Bronchial epithelial cell (primary cell): ENCODE results near the gene HLA-DMA. TPM values are rescaled to one million over a fixed set of nuclear protein-coding genes. Genes with fewer than 3 reads are reported as not detected.

Experiments
- DNase-seq: peaks from one replicate; pipeline ENCODE4 v3.0.0-alpha.2; 2010; ENCODE audit warnings: low read depth
- FAIRE-seq: peaks from 2 replicates; lab custom pipeline; 2011; peaks lifted over from hg19 to GRCh38; lab: Jason Lieb, UNC
- H3K27me3 ChIP-seq: 2 replicates; pipeline ENCODE4 v1.5.1; 2011; ENCODE audit warnings: low read length; ENCODE audit not compliant: control insufficient read depth, insufficient read depth
- H3K36me3 ChIP-seq: 2 replicates; pipeline ENCODE4 v1.5.1; 2011; ENCODE audit warnings: low read length; ENCODE audit not compliant: control insufficient read depth, insufficient read depth
- H3K4me3 ChIP-seq: 2 replicates; pipeline ENCODE4 v1.5.1; 2011; ENCODE audit warnings: mild to moderate bottlenecking, low read depth, low read length, control low read depth
- total RNA-seq: library from RNA; depleted of rRNA; stranded (reverse); fragments of >200 nt; gene quantifications from 2 replicates; pipeline ENCODE4 v1.2.1, GENCODE V29; 2014
- TF ChIP-seq, protein P1 (sequence below): IDR thresholded peaks from 2 replicates; pipeline ENCODE4 v1.5.1; 2011; ENCODE audit warnings: mild to moderate bottlenecking, moderate library complexity, low read length, control low read depth, inconsistent platforms; ENCODE audit not compliant: insufficient read depth, severe bottlenecking

The HLA-DMA gene
- total RNA-seq, 1 donor from 2014 or later = 0.26 TPM

DNA sequence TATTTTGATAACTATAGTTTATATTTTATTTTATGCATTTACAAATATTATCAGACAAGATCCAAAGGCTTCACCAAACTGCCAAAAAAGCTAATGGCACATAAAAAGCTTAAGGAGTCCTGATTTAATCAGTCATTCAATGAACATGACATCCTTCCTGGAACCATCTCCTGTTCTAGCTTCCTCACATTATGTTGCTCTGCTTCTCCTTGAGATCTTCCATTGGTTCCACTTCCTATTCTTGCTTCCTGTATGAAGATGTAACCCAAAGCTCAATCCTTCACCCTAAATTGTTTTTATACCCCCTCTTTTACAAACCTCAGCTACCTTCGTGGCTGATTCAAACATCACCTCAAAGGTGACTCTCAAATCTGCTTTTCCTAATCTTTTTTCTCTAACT is 11.0 kb upstream of the HLA-DMA start:
- FAIRE-seq (no peak), DNase-seq (no peak)
- no peaks in the 10 kb centered on the region for H3K27me3 ChIP-seq
- TF ChIP-seq, protein P1, sequence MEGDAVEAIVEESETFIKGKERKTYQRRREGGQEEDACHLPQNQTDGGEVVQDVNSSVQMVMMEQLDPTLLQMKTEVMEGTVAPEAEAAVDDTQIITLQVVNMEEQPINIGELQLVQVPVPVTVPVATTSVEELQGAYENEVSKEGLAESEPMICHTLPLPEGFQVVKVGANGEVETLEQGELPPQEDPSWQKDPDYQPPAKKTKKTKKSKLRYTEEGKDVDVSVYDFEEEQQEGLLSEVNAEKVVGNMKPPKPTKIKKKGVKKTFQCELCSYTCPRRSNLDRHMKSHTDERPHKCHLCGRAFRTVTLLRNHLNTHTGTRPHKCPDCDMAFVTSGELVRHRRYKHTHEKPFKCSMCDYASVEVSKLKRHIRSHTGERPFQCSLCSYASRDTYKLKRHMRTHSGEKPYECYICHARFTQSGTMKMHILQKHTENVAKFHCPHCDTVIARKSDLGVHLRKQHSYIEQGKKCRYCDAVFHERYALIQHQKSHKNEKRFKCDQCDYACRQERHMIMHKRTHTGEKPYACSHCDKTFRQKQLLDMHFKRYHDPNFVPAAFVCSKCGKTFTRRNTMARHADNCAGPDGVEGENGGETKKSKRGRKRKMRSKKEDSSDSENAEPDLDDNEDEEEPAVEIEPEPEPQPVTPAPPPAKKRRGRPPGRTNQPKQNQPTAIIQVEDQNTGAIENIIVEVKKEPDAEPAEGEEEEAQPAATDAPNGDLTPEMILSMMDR = no peak
- no peaks in the 10 kb centered on the region for H3K36me3 ChIP-seq
- H3K4me3 ChIP-seq = no peak overlapping the region

DNA sequence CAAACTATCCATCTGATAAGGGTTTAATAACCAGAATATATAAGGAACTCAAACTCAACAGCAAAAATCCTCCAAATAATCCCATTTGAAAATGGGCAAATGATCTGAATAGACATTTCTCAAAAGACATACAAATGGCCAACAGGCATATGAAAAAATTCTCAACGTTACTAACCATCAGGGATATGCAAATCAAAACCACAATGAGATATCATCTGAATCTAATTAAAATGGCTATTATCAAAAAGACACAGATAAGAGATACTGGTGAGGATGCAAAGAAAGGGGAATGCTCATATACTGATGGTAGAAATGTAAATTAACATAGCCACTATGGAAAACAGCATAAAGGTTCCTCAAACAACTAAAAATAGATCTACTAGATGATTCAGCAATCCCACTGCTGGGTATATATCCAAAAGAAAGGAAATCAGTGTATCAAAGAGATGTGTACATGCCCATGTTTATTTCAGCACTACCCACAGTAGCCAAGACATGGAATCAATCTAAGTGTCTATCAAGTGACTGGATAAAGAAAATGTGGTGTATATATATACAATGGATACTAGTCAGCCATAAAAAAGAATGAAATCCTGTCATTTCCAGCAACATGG is 9.4 kb upstream of the HLA-DMA start:
- DNase-seq (no peak), FAIRE-seq (no peak)
- no peak overlapping the region for H3K4me3 ChIP-seq
- no peaks in the 10 kb centered on the region for H3K36me3 ChIP-seq
- H3K27me3 ChIP-seq = no peaks in the 10 kb centered on the region
- TF ChIP-seq, protein P1 = no peak

DNA sequence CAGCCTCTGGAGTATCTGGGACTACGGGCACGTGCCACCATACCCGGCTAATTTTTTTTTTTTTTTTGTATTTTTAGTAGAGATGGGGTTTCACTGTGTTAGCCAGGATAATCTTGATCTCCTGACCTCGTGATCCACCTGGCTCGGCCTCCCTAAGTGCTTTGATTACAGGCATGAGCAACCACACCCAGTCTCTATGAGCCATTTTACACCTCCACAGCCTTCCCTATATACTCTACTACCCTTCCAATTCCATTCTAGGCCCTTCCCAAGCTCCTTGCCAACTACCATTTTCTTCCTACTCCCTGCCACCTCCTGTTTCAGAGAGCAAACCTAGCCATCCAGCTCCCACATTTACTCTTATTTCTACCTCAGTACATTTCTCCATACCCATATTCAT is 7.7 kb upstream of the HLA-DMA start:
- Histone ChIP-seq H3K4me3 (no peak overlapping the region), H3K27me3 (no peaks in the 10 kb centered on the region), H3K36me3 (no peaks in the 10 kb centered on the region)
- DNase-seq = no peak
- TF ChIP-seq, protein P1 = no peak
- FAIRE-seq = no peak

DNA sequence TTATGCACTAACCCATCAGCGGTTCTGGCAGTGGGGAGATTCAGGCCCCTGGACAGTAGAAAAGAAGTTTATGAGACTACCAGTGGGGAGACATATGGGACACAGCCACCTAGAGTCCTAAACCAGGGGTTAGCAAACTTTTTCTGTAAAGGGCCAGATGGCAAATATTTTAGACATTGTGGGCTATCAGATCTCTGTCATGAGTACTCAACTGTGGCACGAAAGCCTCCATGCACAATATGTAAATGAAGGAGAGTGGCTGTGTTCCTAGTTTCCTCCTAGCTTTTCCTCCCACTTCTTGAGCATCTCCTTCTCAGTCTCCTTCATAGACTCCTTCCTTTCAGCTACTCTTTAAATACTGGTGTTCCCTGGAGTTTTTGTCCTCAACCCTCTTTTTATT is 3.3 kb upstream of the HLA-DMA start:
- Histone ChIP-seq H3K27me3 (no peaks in the 10 kb centered on the region), H3K4me3 (no peak overlapping the region), H3K36me3 (no peaks in the 10 kb centered on the region)
- TF ChIP-seq, protein P1 = no peak
- no peak for DNase-seq
- no peak for FAIRE-seq

DNA sequence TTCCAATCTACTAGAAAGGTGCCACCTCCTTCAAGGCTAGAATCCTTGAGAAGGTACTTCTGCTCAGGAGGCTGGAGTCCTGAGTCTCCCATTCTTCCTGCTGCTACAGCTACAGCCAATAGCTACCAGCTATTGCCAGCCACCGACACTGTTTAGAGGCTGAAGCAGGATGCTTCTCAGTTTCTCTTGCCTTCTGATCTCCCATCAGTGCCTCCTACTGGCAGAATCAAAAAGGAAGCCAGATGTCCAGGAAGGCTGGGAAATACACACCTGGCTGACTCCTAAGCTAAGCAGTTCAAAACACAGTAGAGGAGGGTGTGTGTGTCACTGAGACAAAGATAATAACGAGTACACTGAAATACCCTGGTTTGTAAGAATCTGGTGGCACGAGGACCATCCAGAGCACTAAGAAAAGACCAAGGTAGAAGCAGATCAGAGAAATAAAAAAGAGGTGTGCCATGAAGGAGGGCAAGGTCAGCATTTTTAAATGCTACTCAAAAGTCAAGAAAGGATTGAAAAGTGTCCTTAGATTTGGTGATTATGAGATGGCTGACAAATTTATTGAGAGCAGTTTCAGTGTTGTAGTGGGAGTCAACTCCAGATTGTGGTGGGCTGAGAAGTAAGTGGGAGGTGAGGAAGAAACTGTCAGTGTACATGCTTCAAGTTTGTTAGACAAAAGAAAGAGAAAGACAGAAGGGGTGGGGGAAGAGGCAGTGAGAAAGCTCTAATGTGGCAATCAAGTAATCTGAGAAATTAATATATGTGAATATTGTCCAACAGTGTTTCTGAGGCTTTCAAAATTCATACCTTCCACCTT is 2.3 kb upstream of the HLA-DMA start:
- TF ChIP-seq, protein P1 = peak; percentile 49
- FAIRE-seq (no peak), DNase-seq (peak; percentile 54)
- no peaks in the 10 kb centered on the region for H3K36me3 ChIP-seq
- H3K4me3 ChIP-seq = no peak overlapping the region
- no peaks in the 10 kb centered on the region for H3K27me3 ChIP-seq
